Stimulated activated CD8-positive, alpha-beta memory T cell treated with anti-CD3 and anti-CD28 coated beads, Interleukin-12 subunit alpha, Interleukin-12 subunit beta, amount 100 ng/mL, for 24 hours (primary cell): ENCODE data around the gene EXOC6B.
"Not testable (repeated sequence)": the region's sequence is repeated elsewhere in the genome, so short reads cannot be mapped to it uniquely, and the experiment has no call there.

ENCODE experiments used
- DNase-seq: peaks from one replicate; pipeline ENCODE4 v3.0.0-alpha.2; 2020; ENCODE audit errors: extremely low read depth

EXOC6B gene

DNA sequence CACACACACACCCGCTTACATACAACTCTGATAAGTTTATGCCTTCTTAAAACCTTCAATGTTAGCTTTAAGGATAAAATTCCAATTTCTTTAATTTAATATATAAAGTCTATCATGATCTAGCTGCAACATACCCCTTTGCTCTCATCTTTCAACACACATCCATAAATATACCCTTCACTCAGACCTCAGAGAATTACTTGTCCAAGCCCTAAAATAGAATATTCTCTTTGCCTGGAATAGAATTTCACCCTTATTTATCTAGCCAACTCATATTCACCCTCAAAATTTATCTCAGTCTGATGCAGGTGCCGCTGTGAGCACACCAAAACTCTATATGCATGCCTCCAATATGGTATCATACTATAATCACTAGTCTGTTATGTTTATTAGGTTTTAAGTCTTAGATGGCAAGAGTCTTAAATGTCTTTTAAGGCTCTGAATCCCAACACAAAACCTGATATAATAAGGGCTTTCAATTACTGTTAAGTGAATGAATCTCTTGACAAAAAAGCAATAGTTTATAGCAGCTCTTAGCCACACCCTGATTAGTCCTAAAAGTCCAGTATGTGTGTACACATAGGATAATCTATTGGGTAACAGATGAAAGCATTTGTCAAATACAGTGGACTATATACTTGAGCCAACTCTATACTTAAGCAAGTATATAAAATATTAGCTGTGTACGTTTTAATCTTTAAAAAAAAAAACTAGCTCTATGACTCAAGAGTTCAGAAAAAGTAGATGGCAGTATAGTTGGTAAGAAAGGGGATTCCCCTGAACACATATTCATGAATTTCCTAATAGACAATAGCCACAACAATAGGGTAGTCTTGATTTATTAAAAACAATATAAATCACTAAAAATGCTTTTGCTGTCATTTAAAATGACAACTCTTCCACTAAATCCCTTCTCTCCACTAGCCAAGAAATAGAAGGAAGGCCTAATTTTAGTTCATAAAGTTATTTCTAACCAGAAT lies 144.5 kb downstream of the EXOC6B start:
- DNase-seq, result no peak

- DNase-seq, result no peak
These were observed 147.8 kb downstream of the EXOC6B start for GRCh38 chr2:72678024-72678423.

DNA sequence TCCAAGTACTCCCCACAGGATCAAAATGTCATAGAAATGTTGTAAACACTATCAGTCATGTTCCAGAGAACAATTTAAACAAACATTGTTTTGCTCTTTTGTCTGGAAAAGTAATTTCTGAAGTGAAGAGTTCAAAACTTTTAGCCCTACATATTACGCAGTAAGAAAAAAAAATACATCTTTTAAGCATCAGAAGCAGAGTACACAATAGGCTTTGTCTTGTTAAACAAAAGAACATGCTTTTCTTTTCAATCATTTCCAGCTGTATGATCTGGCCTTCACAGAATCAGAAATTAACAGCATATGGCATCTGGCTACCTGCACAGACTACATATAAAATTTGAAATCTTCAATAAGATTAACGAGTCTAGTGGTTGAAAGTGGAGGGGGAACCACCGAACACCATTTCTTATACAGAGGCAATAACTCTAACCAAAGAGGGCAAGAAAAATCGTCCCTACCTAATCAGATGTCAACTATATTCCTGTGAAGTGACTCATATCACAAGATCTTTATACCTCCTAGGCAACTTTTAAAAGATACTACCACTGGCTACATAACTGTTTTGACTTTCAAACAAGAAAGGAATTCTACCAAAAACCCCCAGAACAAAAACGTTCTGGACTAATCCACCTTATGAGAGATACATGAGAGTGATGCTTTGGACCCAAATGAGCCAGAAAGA lies 149.3 kb downstream of the EXOC6B start:
- no peak for DNase-seq

- no peak for DNase-seq
These were observed 150.6 kb downstream of the EXOC6B start for GRCh38 chr2:72674982-72675915.

- no peak for DNase-seq
These were observed 152.6 kb downstream of the EXOC6B start for GRCh38 chr2:72673279-72673678.

- no peak for DNase-seq
These were observed 156.7 kb downstream of the EXOC6B start for GRCh38 chr2:72669121-72669520.

DNA sequence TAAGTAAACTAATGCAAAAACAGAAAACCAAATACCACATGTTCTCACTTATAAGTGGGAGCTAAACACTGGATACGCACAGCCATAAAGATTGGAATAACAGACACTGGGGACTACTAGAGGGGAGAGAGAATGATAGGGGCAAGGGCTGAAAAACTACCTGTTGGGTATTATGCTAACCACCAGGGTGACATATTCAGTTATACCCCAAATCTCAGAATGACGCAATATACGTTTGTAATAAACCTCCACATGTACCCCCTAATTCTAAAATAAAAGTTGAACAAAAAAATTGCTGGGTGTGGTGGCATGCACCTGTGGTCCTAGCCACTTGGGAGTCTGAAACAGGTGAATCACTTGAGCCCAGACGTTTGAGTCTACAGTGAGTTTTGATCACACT lies 157.2 kb downstream of the EXOC6B start:
- no peak for DNase-seq

DNA sequence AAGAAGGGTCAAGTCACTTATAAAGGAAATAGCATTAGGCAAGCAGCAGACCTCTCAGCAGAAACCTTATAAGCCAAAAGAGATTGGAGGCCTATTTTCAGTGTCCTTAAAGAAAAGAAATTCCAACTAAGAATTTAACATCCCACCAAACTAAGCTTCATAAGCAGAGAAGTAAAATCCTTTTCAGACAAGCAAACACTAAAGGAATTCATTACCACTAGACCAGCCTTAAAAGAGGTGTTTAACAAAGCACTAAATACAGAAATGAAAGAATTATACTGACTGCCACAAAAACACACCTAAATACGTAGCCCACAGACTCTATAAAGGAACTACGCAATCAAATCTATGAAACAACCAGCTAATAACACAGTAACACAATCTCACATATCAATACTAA lies 160.4 kb downstream of the EXOC6B start:
- no peak for DNase-seq

GRCh38 chr2:72661985-72662384 lies 163.8 kb downstream of the EXOC6B start:
- no peak for DNase-seq

DNA sequence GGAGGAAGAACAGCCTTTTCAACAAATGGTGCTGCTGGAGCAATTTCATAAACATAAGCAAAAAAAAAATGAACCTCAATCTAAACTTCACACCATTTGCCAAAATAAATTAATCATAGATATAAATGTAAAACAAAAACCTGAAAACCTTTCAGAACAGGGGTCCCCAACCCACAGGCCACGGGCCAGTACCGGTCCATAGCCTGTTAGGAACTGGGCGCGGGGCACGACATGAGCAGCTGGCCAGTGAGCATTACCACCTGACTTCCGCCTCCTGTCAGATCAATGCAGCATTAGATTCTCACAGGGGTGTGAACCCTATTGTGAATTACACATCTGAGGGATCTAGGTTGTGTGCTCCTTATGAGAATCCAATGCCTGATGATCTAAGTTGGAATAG lies 176.0 kb downstream of the EXOC6B start:
- no peak for DNase-seq

DNA sequence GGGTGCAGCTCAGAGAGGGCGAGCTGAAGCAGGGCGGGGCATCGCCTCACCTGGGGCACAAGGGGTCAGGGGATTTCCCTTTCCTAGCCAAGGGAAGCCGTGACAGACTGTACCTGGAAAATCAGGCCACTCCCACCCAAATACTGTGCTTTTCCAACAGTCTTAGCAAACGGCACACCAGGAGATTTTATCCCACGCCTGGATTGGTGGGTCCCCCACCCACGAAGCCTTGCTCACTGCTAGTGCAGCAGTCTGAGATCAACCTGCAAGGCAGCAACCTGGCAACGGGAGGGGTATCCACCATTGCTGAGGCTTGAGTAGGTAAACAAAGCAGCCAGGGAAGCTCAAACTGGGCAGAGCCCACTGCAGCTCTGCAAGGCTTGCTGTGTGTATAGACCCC lies 184.6 kb downstream of the EXOC6B start:
- DNase-seq, result not testable (repeated sequence)

GRCh38 chr2:72638600-72639211 lies 187.1 kb downstream of the EXOC6B start:
- no peak for DNase-seq

GRCh38 chr2:72636210-72636609 lies 189.6 kb downstream of the EXOC6B start:
- DNase-seq, result no peak

DNA sequence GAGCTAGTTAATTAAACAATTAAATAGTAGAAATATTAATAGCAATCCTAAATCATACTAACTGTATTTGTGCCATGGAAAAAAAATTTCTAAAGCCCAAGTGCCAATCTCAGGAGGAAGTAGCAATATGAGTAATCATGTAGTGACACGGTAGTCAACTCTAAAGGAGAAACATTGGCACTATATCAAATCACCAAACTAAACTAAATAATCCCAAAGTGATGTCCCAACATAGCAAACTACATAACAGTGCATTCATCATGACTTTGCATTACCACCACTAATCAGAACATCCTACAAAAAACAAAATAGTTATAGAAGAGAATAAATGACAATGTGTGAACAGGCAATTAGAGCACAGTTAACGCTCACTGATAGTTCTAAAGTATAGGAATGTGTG lies 195.1 kb downstream of the EXOC6B start:
- DNase-seq, result no peak

DNA sequence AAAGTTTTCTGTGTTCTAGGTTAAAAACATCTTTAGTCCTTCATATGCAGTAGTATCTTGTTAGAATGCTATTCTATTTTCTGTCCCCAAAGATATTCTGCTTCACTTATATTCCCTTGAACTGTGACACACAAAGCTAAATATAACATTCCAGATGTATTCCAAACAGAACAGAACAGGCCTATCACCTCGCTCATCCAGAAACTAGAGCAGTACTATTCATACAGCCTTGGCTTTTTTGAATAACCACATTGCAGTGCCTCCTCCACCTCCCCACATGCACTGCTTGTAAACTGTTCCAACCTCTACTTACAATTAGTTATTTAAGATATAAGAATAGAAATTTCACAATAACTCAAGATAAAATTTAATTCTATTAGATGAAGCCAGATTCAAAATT lies 196.8 kb downstream of the EXOC6B start:
- no peak for DNase-seq

DNA sequence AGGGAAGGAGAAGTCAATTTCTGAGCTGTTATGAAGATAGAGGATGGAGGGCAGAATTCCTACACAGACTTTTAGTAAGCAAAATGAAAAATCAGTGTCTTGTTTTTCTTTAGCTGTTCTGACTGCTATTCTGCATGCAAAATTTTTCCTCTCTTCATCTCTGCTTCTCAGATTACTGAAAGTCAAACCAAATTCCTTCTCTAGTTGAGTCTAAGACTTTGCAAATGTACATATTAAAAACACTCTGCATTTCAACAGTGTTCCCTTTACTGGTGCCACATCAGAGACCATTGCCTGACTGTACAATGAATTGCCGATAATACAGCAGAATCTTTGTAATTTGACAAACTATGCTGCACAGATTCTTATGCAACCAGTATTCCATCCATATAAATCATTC lies 198.8 kb downstream of the EXOC6B start:
- DNase-seq, result no peak

DNA sequence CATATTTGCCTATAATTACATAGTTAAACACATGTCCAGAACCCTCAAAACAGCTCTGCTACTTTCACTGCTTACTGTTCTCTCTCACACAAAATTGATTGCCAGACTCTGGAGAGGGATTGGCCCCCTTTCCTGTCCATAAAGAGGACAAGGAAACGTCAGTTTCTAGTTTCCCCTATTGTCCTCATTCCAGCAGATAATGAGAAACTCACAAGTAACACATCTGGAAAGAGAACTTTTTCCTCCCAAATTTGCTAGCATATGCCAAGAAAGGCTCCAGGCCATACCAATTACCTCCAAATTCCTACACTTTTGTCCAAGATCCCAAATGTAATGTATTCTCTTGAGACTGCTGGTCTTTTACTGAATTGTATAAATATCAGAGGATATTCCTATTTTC lies 200.5 kb downstream of the EXOC6B start:
- DNase-seq, result no peak

DNA sequence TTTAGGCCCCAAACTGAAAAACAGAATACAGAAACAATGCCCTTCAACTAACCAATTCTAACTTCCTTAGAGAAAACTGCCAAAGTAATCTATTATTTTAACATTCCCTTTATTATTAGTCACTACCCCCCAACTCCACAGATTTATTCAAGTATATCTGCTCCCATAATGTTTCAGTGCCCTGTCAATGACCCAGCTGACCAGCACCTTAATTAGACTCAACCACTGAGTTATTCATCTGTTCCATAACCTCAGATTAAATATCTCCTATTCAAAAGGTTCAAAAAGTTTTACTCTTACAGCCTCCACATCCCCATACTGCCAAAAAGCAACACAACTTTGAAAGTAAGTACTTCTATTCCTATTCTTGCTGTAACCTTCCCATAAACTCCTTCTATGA lies 202.4 kb downstream of the EXOC6B start:
- DNase-seq, result no peak

DNA sequence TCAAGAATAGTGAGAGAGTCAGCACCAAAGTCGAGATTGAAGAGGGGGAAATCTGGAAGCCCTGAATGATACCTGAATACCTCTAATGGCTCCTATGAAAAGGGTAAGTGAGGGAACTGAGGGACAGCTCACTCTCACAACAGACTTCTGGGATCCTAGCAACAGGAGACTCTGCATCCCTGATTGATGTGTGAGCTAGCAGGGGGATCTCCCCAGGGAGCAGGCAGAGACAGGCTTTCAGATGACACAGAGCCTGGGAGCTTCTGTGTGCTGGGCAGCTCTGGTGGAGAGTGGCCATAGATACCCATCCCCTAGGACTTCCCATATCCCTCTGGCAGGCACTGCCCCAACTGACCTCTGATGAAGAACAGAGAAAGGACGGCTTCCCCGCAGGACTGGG lies 206.2 kb downstream of the EXOC6B start:
- DNase-seq, result no peak

DNA sequence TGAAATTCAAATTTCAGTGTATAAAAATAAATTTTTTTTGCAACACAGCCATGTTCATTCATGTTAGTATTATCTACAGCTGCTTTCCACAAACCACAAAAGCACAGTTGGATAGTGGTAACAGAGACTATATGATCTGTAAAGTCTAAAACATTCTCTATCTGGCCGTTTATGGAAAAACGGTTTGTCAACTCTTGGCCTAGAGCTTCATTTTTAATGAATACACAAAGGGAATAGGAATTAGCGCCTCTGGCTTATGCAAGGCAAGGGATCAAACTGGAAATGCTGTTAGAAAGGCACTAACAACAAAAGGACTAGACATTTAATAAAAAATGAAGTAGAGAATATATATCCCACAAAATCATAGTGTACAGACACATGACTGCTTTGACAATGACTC lies 211.9 kb downstream of the EXOC6B start:
- no peak for DNase-seq

DNA sequence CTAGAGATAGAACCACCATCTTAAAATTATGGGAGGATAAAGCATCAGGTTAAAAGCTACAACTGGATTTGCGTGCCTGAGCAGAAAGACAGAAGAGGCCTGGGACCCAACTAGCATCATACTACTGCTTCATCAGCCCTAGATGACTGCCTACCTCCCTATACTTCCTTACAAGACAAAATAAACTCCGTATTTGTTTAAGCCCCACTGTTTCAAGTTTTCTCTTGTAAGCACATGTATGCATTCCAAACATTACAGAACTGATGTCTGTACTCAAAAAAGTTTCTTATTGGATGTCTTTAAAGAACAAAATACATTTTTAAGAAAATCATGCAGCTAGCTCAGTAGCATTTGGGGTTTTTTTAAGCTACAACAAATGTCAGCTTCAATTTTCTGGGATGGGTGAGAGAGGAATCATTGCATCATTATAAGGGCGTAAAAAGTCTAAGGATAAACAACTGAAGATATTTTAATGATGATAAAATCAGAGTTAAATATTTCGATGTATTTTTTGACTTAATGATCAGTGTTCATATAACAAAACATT lies 213.1 kb downstream of the EXOC6B start:
- no peak for DNase-seq
